BE2C (cell line): Measurements from ENCODE around the gene CISH.
A peak's percentile ranks its signal among the peaks of the same experiment; 100 is the strongest.

Source experiments
- DNase-seq: peaks from one replicate; pipeline ENCODE4 v3.0.0-alpha.2; 2020
- H3K27me3 ChIP-seq: fragments of 250-450 bp; sonication (Bioruptor Pico); 2 replicates; pipeline ENCODE4 v1.5.1; 2020; ENCODE audit warnings: mild to moderate bottlenecking
- H3K36me3 ChIP-seq: fragments of 250-450 bp; sonication (Bioruptor Pico); 2 replicates; pipeline ENCODE4 v1.5.1; 2020; ENCODE audit warnings: mild to moderate bottlenecking
- H3K4me1 ChIP-seq: fragments of 250-450 bp; sonication (Bioruptor Pico); 2 replicates; pipeline ENCODE4 v1.5.1; 2020
- H3K4me3 ChIP-seq: 2 replicates; pipeline ENCODE4 v1.5.1; 2011; ENCODE audit warnings: low read depth, low read length
- H3K9me3 ChIP-seq: fragments of 250-450 bp; sonication (Bioruptor Pico); 2 replicates; pipeline ENCODE4 v1.5.1; 2020
- TF ChIP-seq, protein P1 (sequence below): IDR thresholded peaks from 2 replicates; pipeline ENCODE4 v1.5.1; 2012; ENCODE audit warnings: mild to moderate bottlenecking, low read depth, low read length

Gene CISH

DNA sequence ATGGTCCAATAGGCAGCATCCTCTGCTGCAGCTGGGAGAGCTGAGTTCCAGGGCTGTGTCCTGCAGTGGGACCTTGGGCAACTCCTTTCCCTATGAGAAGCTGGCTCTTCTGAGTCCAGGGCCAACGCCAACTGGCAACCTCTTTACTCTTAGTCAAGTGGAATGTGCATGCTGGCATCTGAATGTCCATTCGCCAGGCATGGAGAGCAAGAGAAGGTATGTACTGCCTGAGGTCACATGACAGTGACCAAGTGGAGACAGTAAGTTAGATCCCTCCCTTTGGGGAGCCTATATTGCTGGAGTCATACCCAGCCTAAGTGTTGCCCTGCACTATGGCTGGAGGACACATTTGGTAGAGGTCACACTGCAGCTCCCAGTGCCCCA, 30.1 kb downstream of the CISH start:
- H3K4me3 ChIP-seq, result no peak overlapping the region
- no peak for DNase-seq
- no peaks in the 10 kb centered on the region for H3K4me1 ChIP-seq
- H3K27me3 ChIP-seq, result no peaks in the 10 kb centered on the region
- H3K9me3 ChIP-seq, result no peaks in the 10 kb centered on the region
- no peaks in the 10 kb centered on the region for H3K36me3 ChIP-seq
- TF ChIP-seq, protein P1, sequence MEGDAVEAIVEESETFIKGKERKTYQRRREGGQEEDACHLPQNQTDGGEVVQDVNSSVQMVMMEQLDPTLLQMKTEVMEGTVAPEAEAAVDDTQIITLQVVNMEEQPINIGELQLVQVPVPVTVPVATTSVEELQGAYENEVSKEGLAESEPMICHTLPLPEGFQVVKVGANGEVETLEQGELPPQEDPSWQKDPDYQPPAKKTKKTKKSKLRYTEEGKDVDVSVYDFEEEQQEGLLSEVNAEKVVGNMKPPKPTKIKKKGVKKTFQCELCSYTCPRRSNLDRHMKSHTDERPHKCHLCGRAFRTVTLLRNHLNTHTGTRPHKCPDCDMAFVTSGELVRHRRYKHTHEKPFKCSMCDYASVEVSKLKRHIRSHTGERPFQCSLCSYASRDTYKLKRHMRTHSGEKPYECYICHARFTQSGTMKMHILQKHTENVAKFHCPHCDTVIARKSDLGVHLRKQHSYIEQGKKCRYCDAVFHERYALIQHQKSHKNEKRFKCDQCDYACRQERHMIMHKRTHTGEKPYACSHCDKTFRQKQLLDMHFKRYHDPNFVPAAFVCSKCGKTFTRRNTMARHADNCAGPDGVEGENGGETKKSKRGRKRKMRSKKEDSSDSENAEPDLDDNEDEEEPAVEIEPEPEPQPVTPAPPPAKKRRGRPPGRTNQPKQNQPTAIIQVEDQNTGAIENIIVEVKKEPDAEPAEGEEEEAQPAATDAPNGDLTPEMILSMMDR, result no peak

DNA sequence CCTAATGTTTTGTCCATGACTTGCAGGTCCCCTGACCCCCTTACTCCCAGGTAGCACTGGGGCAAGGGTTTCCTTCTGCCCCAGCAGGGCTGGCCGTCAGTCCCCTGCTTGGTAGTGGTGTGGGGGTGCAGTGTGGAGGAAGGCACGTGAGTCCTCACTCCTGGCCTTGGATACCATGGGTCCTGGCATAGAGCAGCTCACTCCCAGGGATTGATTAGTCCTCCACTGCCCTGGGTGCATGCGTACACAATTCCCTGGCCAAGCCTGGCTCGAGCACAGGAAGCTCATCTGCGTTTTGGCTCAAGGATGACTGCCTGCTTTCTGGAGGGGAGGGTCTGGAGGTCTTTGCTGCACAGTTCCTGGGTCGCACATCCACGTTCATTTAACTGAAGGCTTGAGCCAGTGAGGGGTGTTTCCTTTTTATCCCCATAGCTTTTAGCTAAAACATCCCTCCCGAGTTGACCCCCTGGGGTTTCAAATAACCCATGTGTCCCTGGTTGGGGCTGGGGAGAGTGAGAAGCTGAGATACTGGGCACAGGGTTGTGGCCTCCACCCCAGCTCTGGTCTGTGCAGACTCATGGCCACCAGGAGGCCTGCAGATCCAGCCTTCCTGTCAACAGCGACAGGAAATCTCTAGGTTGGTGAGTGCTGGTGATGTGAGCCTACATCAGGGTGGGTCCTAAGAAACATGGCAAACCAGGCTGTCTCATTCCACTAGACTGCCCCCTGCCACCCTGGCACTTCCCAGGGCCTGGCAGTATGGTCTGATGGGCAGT, 30.7 kb downstream of the CISH start:
- DNase-seq, result no peak
- TF ChIP-seq, protein P1, result peak; percentile 6; the same call in 1 of the 2 replicates
- no peaks in the 10 kb centered on the region for H3K4me1 ChIP-seq
- no peak overlapping the region for H3K4me3 ChIP-seq
- no peaks in the 10 kb centered on the region for H3K36me3 ChIP-seq
- H3K9me3 ChIP-seq, result no peaks in the 10 kb centered on the region
- no peaks in the 10 kb centered on the region for H3K27me3 ChIP-seq

GRCh38 chr3:50577348-50577747, 34.2 kb downstream of the CISH start:
- no peaks in the 10 kb centered on the region for H3K36me3 ChIP-seq
- DNase-seq, result no peak
- H3K4me3 ChIP-seq, result no peak overlapping the region
- H3K4me1 ChIP-seq, result no peaks in the 10 kb centered on the region
- TF ChIP-seq, protein P1, result no peak
- no peaks in the 10 kb centered on the region for H3K27me3 ChIP-seq
- H3K9me3 ChIP-seq, result no peaks in the 10 kb centered on the region

GRCh38 chr3:50575372-50575771, 36.2 kb downstream of the CISH start:
- no peak for DNase-seq
- no peaks in the 10 kb centered on the region for H3K4me1 ChIP-seq
- no peak overlapping the region for H3K4me3 ChIP-seq
- H3K27me3 ChIP-seq, result no peaks in the 10 kb centered on the region
- H3K9me3 ChIP-seq, result no peaks in the 10 kb centered on the region
- TF ChIP-seq, protein P1, result no peak
- H3K36me3 ChIP-seq, result no peaks in the 10 kb centered on the region

- H3K4me3 ChIP-seq, result no peak overlapping the region
- no peaks in the 10 kb centered on the region for H3K9me3 ChIP-seq
- H3K36me3 ChIP-seq, result no peaks in the 10 kb centered on the region
- DNase-seq, result no peak
- no peaks in the 10 kb centered on the region for H3K27me3 ChIP-seq
- no peaks in the 10 kb centered on the region for H3K4me1 ChIP-seq
- TF ChIP-seq, protein P1, result no peak
Measured at GRCh38 chr3:50574444-50574831, 37.1 kb downstream of the CISH start.
